Endodermal cell (in vitro differentiated cells): ENCODE data around the gene OGT. TPM values are rescaled to one million over a fixed set of nuclear protein-coding genes. Genes with fewer than 3 reads are reported as not detected.

Experiments used
- DNase-seq: peaks from one replicate; pipeline ENCODE4 v3.0.0-alpha.2; 2017
- H3K27ac ChIP-seq: 2 replicates; pipeline ENCODE4 v1.5.1; 2013; ENCODE audit warnings: mild to moderate bottlenecking, low read depth, low read length, moderate library complexity
- H3K27me3 ChIP-seq: 2 replicates; pipeline ENCODE4 v1.6.1; 2013; ENCODE audit warnings: mild to moderate bottlenecking, low read length, moderate library complexity; ENCODE audit not compliant: insufficient read depth, control insufficient read depth, poor library complexity, severe bottlenecking
- H3K36me3 ChIP-seq: 2 replicates; pipeline ENCODE4 v1.7.0; 2013; ENCODE audit warnings: mild to moderate bottlenecking, low read length, moderate library complexity; ENCODE audit not compliant: control insufficient read depth, insufficient read depth
- H3K4me1 ChIP-seq: one replicate; pipeline ENCODE4 v1.7.0; 2013; ENCODE audit warnings: low read length; ENCODE audit not compliant: control insufficient read depth, insufficient read depth
- H3K4me3 ChIP-seq: 2 replicates; pipeline ENCODE4 v1.5.1; 2013; ENCODE audit warnings: mild to moderate bottlenecking, low read length, moderate library complexity
- H3K9ac ChIP-seq: 2 replicates; pipeline ENCODE4 v1.6.1; 2013; ENCODE audit warnings: mild to moderate bottlenecking, low read length, moderate library complexity; ENCODE audit not compliant: poor library complexity, severe bottlenecking; ENCODE audit errors: extremely low read depth
- H3K9me3 ChIP-seq: 2 replicates; pipeline ENCODE4 v1.6.1; 2013; ENCODE audit warnings: mild to moderate bottlenecking, low read length, moderate library complexity; ENCODE audit not compliant: control insufficient read depth
- H3K27ac Mint-ChIP-seq: 2 replicates; pipeline ENCODE4 v1.8.0; 2020; ENCODE audit warnings: mixed read lengths
- H3K27me3 Mint-ChIP-seq: 2 replicates; pipeline ENCODE4 v1.8.0; 2021; ENCODE audit warnings: mild to moderate bottlenecking, mixed read lengths; ENCODE audit not compliant: insufficient read depth
- H3K36me3 Mint-ChIP-seq: 2 replicates; pipeline ENCODE4 v1.8.0; 2020; ENCODE audit warnings: low read depth, mixed read lengths
- H3K4me1 Mint-ChIP-seq: 2 replicates; pipeline ENCODE4 v1.8.0; 2020; ENCODE audit warnings: mixed read lengths
- H3K4me3 Mint-ChIP-seq: 2 replicates; pipeline ENCODE4 v1.8.0; 2020; ENCODE audit warnings: mild to moderate bottlenecking, moderate library complexity, mixed read lengths
- H3K9me3 Mint-ChIP-seq: 2 replicates; pipeline ENCODE4 v1.8.0; 2020; ENCODE audit warnings: mild to moderate bottlenecking, mixed read lengths
- WGBS, 2 experiments: methylation state at CpG; one replicate each; pipeline versions ENCODE4 v1.1.5 to v1.1.7; 2013; ENCODE audit warnings: missing lambda C conversion rate in 2 of 2, mixed read lengths in 1 of 2; ENCODE audit not compliant: insufficient coverage in 1 of 2, insufficient read length in 1 of 2; 5-methylcytosine and 5-hydroxymethylcytosine counted together
- total RNA-seq, 2 donors: library from RNA; stranded (reverse); fragmentation: NEBNext Ultra II Directional in 1 of 2; extraction: Animal tissue kit (Norgen Biotek cat#: 25700) in 1 of 2; gene quantifications; 2 replicates in 1 of 2; 3 replicates in 1 of 2; pipeline ENCODE4 v1.2.1, GENCODE V29; 2021
- TF ChIP-seq, protein P1 (sequence below): fragments of 200-600 bp; sonication (generic); conservative IDR thresholded peaks from 2 replicates; pipeline ENCODE4 v1.5.0; 2021; ENCODE audit warnings: antibody characterized with exemption, mild to moderate bottlenecking

OGT gene
- total RNA-seq, 2 donors from 2014 or later: 114 to 153 TPM

DNA sequence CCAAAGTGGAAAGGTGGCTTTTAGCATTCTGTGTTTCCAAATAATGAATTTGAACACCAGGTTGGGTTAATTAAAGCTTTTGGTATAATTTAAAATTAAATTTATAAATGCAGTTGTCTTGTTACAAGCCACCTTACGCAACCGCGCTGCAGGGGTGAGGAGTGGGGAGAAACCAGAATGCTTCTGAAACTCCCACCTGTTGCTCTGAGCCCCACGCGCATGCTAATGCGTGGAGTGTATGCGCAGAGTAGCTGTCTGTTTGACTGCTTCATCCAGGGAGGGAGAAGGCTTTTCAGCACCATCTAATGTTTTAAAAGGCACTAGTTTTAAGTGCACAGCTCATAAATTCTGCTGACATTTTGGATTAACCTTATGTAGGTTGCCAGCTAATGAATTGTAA is 12.5 kb downstream of the OGT start:
- Mint-ChIP-seq H3K4me1 (peaks cover 4% of the 10 kb centered on the region), H3K9me3 (peaks cover 48% of the 10 kb centered on the region), H3K27ac (no peak overlapping the region), H3K4me3 (no peak overlapping the region), H3K36me3 (peaks cover 46% of the 10 kb centered on the region), H3K27me3 (no peaks in the 10 kb centered on the region)
- no peak overlapping the region for H3K4me3 ChIP-seq
- H3K4me1 ChIP-seq: no peaks in the 10 kb centered on the region
- WGBS, 2 experiments: 97 to 100% methylated on average over 3 to 7 of the region's 7 CpGs
- no peaks in the 10 kb centered on the region for H3K27me3 ChIP-seq
- peaks cover 64% of the 10 kb centered on the region for H3K36me3 ChIP-seq
- no peak overlapping the region for H3K9ac ChIP-seq
- no peak for DNase-seq
- TF ChIP-seq, protein P1, sequence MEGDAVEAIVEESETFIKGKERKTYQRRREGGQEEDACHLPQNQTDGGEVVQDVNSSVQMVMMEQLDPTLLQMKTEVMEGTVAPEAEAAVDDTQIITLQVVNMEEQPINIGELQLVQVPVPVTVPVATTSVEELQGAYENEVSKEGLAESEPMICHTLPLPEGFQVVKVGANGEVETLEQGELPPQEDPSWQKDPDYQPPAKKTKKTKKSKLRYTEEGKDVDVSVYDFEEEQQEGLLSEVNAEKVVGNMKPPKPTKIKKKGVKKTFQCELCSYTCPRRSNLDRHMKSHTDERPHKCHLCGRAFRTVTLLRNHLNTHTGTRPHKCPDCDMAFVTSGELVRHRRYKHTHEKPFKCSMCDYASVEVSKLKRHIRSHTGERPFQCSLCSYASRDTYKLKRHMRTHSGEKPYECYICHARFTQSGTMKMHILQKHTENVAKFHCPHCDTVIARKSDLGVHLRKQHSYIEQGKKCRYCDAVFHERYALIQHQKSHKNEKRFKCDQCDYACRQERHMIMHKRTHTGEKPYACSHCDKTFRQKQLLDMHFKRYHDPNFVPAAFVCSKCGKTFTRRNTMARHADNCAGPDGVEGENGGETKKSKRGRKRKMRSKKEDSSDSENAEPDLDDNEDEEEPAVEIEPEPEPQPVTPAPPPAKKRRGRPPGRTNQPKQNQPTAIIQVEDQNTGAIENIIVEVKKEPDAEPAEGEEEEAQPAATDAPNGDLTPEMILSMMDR: no peak
- no peaks in the 10 kb centered on the region for H3K9me3 ChIP-seq
- no peak overlapping the region for H3K27ac ChIP-seq

DNA sequence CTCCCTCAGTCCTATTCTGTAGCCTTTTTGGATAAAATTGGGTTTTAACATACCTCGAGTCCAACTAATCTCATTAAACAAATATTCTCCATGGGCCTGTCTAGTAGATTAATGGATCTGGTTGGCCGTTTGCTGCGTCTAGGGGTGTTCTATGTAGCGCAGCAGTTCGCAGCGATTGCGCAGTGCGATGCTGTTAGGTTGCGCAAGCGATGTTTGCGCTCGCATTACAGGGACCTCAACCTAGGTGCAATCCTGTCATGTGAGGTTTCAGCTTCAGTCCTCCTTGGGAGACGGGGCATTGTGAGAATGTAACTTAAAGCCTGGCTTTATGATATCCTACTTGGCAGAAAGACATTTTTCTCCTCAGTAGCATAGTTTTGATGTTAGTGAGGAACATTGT is 14.0 kb downstream of the OGT start:
- no peaks in the 10 kb centered on the region for H3K9me3 ChIP-seq
- no peaks in the 10 kb centered on the region for H3K27me3 ChIP-seq
- TF ChIP-seq, protein P1: no peak
- peaks cover 50% of the 10 kb centered on the region for H3K36me3 Mint-ChIP-seq
- no peak overlapping the region for H3K4me3 Mint-ChIP-seq
- WGBS, 2 experiments: 94 to 95% methylated on average over 9 to 13 of the region's 13 CpGs
- H3K27ac Mint-ChIP-seq: no peak overlapping the region
- peaks cover 51% of the 10 kb centered on the region for H3K9me3 Mint-ChIP-seq
- H3K4me3 ChIP-seq: no peak overlapping the region
- H3K9ac ChIP-seq: no peak overlapping the region
- no peak overlapping the region for H3K27ac ChIP-seq
- H3K36me3 ChIP-seq: peaks cover 64% of the 10 kb centered on the region
- no peaks in the 10 kb centered on the region for H3K4me1 Mint-ChIP-seq
- no peak for DNase-seq
- no peaks in the 10 kb centered on the region for H3K4me1 ChIP-seq
- H3K27me3 Mint-ChIP-seq: no peaks in the 10 kb centered on the region

DNA sequence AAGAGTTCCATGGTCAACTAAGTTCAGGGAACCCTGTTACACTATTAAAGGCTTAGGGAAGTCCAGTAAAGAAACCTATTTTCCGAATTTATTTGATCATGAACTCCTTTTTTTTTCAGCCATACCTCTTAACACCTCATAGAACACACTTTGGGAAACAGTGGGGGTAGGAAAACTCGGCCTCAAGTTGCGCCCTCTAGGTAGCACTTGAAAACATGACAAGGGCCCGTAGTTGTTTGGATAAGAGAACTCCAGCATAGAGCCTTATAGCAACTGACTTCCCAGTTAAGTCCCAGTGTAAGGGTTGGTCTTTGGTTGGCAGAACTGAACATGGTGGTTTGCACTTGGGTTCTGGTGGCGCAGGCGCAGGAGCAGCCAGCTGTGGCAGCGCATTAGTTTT is 14.4 kb downstream of the OGT start:
- Mint-ChIP-seq H3K4me1 (no peaks in the 10 kb centered on the region), H3K4me3 (no peak overlapping the region), H3K27ac (no peak overlapping the region), H3K9me3 (peaks cover 51% of the 10 kb centered on the region), H3K27me3 (no peaks in the 10 kb centered on the region), H3K36me3 (peaks cover 53% of the 10 kb centered on the region)
- no peak for DNase-seq
- no peak overlapping the region for H3K27ac ChIP-seq
- H3K27me3 ChIP-seq: no peaks in the 10 kb centered on the region
- H3K9ac ChIP-seq: no peak overlapping the region
- H3K4me3 ChIP-seq: no peak overlapping the region
- 94 to 97% methylated on average over 6 to 7 of the region's 7 CpGs for WGBS, 2 experiments
- H3K9me3 ChIP-seq: no peaks in the 10 kb centered on the region
- TF ChIP-seq, protein P1: peak; percentile 47
- no peaks in the 10 kb centered on the region for H3K4me1 ChIP-seq
- peaks cover 62% of the 10 kb centered on the region for H3K36me3 ChIP-seq
